GM06990 (cell line): ENCODE data around the gene CNTN6.

Experiments used
- DNase-seq: peaks from one replicate; pipeline ENCODE4 v3.0.0-alpha.2; 2011; ENCODE audit not compliant: insufficient read length; ENCODE audit errors: extremely low read depth
- H3K27me3 ChIP-seq: replicated peaks from 2 replicates; pipeline ENCODE4 v1.6.0; 2011; ENCODE audit warnings: low read length; ENCODE audit not compliant: control insufficient read depth, insufficient read depth
- H3K36me3 ChIP-seq: 2 replicates; pipeline ENCODE4 v1.5.1; 2011; ENCODE audit warnings: low read length; ENCODE audit not compliant: control insufficient read depth, insufficient read depth
- H3K4me3 ChIP-seq: replicated peaks from 2 replicates; pipeline ENCODE4 v1.5.1; 2011; ENCODE audit warnings: low read depth, mild to moderate bottlenecking, control low read depth, low read length
- CTCF ChIP-seq: IDR thresholded peaks from 2 replicates; pipeline ENCODE4 v1.5.1; 2011; ENCODE audit warnings: low read length, control low read depth, mild to moderate bottlenecking, inconsistent platforms; ENCODE audit not compliant: insufficient read depth, poor library complexity, severe bottlenecking

Gene CNTN6

DNA sequence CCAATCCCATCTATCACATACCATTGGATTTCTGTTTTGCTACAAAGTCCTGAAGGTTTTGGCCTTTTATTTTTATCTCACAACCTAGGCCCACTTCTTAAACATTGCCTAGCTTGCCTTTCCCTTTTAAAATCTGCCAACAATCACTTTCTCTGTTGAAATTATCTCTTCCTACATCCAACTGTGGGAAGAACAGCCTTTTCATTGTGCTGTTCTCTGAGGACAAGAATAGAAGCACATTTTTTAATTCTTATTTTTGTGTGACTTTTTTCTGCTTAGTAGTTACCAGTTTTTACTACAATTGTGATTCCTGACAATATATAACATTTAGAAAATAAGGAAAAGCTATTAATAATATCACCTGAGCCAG lies 159.2 kb downstream of the CNTN6 start:
- TF ChIP-seq CTCF, result no peak
- no peaks in the 10 kb centered on the region for H3K27me3 ChIP-seq
- DNase-seq, result no peak
- H3K4me3 ChIP-seq, result no peak overlapping the region
- no peaks in the 10 kb centered on the region for H3K36me3 ChIP-seq

DNA sequence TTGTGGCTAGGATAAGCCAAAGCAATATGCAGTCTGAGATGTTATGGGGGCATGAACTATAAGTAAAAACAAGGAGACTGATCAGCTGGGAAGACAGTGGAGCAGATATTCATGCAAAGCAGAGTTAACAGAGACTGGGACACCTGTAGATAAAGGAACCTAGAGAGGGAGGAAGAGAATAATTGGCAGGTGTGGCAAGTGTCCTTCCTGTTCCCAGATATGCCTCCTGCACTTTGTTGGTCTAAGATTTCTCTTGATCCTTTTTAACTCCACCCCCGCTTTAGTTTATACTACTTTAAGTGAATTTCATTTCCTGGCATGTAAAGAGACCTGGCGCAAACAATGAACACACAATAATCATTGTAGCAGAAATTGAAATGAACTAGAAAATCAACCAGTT lies 169.4 kb downstream of the CNTN6 start:
- no peaks in the 10 kb centered on the region for H3K36me3 ChIP-seq
- no peaks in the 10 kb centered on the region for H3K27me3 ChIP-seq
- no peak for DNase-seq
- no peak overlapping the region for H3K4me3 ChIP-seq
- no peak for TF ChIP-seq CTCF

DNA sequence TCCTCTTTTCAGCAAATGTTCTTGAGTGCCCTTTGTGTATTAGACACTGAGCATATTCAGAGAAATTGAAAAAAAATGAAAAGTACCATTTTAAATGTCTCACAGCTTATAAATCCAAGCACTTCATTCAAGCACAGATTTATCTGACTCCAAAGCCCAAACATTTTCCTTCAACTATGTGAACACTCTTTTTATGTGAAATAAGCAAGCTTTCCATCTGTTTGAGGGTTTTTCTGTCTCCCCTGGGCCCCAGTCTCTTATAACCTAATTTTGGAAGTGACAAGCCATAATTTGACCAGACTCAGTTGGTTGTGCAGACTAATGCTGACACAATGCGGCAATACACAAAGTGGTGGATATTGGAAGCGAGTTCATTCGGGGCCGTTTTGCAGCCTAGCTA lies 170.3 kb downstream of the CNTN6 start:
- Histone ChIP-seq H3K27me3 (no peaks in the 10 kb centered on the region), H3K4me3 (no peak overlapping the region), H3K36me3 (no peaks in the 10 kb centered on the region)
- TF ChIP-seq CTCF, result no peak
- DNase-seq, result no peak

GRCh38 chr3:1269808-1270207 lies 177.0 kb downstream of the CNTN6 start:
- DNase-seq, result no peak
- no peak overlapping the region for H3K4me3 ChIP-seq
- H3K27me3 ChIP-seq, result no peaks in the 10 kb centered on the region
- no peaks in the 10 kb centered on the region for H3K36me3 ChIP-seq
- no peak for TF ChIP-seq CTCF

- Histone ChIP-seq H3K36me3 (no peaks in the 10 kb centered on the region), H3K27me3 (no peaks in the 10 kb centered on the region), H3K4me3 (no peak overlapping the region)
- no peak for TF ChIP-seq CTCF
- no peak for DNase-seq
These were observed 179.9 kb downstream of the CNTN6 start for GRCh38 chr3:1272546-1273265.

DNA sequence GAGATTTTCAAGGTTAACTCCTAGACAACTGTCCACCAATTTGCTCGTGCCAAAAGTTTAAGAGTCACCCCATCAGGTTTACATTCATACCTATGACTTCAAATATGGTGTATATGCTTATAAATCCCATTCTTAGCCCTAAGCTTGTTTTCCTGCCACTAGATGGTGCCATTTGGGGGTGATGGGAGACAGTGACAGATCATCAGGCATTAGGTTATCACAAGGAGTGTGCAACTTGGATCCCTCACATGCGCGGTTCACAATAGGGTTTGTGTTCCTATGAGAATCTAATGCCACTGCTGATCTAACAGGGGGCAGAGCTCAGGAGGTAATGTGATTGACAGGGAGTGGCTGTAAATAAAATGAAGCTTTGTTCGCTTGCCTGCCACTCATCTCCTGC lies 182.7 kb downstream of the CNTN6 start:
- no peaks in the 10 kb centered on the region for H3K36me3 ChIP-seq
- peak; percentile 30 for TF ChIP-seq CTCF
- no peak overlapping the region for H3K4me3 ChIP-seq
- DNase-seq, result no peak
- no peaks in the 10 kb centered on the region for H3K27me3 ChIP-seq
